NCI-H2196 (cell line): ENCODE data around the gene LTBP2.

Experiments
- DNase-seq: peaks from one replicate; lab custom pipeline; 2025; ENCODE audit not compliant: unreplicated experiment; lab: John Stamatoyannopoulos, UW

LTBP2 gene

DNA sequence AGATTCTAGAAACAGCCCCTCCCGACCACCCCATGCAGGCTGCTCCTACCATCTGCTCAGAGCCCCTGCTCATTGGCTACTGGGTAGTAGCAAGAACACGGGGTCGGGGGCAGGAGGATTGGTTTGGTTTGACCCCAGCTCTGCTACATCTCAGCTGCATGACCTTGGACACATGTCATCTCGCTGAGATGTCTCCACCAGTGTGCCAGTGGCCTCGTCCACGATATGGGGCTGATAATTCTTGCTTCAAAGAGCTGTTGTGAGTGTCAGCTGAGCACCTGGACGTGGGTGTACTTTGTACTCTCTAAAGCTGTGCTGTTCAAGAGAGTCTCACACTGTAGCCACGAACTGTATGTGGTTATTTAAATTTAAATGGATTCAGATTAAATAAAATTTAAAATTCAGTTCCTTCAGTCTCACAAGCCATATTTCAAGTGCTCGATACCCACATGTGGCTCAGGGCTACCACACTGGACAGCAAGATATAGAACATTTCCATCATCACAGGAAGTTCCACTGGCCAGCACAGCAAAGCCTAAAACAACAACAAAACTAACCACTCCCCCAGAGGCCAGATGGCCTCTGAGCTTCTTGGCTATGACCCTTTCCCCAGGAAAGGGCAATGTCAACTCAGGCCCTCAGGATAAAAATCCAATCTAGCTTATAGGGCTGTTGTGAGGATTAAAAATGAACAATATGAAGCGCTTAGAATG lies 18.6 kb downstream of the LTBP2 start:
- no peak for DNase-seq

DNA sequence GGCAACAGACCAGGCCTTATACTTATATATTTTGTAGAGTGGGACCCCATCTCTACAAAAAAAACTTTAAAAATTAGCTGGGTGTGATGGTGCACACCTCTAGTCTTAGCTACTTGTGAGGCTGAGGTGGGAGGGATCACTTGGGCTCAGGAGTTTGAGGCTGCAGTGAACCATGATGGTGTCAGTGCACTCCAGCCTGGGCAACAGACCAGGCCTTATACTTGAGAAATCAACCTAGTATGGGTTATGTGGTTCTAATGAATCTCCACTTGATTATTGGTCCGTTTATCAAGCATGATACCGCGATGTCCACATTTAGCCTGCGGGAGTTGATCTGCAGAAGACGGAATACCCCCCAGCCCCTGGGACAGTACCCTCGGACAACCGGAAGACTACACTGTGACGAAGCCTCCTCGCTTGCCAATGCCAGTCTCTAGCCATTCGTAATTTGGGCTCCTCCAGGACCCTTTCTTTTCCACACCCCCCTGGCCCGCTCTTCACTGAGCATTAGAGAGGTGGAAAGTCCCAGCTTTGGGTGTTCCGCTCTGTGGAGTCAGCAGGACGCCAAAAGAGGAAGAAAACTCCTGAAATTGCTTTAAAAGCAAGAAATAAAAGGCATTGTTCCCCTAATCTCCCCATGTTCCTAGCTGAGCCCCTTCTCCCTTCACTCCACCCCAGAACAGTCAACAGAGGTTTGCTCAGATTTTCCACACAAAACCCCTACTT lies 19.4 kb downstream of the LTBP2 start:
- DNase-seq: no peak

DNA sequence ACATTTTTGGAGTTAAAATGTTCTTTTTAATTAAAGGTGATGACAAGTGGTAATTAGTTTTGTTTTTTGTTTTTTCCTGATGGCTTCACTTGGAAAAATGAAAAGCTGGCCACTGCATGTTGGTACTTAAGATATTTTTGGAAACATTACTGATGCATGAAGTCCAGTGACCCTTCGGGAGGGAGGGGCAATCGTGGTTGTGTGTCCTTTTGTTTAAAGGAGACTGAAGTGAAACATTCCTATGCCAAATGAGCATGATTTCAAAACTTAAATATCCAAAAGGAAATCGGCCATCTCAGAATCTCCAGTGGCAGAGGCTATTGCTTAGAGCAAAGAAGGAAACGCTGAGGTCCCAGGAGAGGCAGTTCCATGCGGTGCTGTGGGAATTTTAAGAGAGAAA lies 20.1 kb downstream of the LTBP2 start:
- no peak for DNase-seq

DNA sequence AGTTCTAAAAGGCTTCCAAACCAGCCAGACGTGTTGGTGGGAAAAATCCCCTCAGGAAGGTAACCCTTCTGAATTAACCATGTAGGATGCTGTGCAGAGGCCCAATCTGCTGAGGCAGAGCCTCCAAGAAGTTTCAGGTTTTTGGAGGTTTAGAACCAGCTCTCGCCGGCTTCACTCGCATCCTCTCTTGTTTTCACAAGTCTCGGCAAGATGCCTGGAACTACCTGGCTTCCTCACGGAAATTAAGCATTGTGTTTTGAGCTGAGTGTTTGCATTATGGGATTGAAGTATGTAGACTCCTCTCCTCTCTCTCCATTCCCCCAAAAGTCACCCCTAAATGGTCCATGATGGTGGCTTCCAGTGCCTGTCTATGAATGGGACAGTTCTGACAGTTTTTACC lies 20.6 kb downstream of the LTBP2 start:
- no peak for DNase-seq

DNA sequence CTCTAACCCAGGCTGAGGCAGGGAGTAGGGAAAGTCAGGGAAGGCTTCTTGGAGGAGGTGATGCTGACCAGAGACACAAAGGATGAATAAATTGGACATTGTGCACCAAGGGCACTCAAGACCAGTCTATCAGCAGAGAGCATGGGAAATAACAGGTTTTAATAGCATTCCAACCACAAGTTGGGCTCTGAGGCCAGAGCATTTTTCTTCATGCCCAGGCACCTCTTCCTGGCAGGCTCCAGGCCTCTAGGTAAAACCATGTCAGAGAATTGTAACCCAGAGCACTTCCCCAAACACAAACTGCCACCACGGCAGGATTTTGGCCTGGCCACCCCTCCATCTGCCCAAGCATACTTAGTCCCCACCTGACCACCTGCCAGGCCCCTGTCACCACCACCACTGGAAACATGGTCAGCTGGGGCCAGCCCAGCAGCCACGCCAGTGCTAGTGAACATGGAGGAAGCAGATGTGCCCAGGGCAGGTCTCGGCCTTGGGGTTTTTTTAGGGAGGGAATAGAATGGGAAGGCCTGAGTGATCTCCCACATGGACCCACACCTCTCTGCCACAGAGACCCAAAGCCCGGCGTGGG lies 22.7 kb downstream of the LTBP2 start:
- DNase-seq: no peak

DNA sequence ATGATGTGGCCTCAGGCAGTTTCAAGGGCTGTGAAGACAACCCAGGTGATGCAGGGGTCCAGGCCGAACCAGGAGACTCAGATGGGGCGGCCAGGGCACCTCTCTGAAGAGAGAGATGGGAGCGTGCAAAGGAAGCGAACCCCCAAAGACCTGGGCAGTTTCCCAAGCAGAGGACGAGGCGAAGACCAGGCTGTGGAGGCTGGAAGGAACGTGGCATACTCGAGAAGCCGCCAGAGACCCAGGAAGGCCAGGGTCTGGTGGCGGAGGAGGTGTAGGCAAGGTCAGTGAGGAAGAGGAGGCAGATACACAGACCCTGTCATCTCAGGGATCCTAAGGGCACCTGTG lies 24.7 kb downstream of the LTBP2 start:
- DNase-seq: no peak

DNA sequence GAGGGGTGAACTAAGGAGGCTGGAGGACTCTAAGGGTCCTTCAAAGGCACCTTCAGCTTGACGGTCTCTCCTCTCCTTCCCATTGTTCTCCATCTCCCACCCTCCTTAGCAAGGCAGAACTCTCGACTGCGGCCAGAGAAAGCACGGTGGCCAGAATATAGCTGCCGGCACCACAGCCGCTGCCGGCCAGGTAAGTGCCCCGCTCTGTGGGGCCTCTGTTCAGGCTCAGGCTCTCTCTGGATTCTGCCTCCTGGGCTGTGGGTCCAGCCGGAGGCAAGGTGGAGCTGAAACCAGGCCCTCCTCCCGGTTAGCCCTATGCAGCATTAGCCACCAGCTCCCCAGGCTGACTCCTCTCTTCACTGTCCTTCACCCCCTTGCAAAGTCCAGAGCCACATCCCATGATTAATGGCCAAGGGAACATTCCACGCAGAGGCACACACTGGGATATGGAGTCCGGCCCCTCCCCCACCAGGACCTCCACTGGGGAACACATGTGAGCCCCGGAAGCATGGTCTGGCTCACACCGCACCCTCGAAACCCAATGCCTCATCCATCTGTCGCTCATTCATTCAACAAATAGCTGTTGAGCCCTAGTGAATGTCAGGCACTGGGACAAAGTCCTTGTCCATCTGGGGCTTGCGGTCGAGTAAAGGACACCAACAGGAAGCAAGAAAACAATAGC lies 25.2 kb downstream of the LTBP2 start:
- DNase-seq: no peak

DNA sequence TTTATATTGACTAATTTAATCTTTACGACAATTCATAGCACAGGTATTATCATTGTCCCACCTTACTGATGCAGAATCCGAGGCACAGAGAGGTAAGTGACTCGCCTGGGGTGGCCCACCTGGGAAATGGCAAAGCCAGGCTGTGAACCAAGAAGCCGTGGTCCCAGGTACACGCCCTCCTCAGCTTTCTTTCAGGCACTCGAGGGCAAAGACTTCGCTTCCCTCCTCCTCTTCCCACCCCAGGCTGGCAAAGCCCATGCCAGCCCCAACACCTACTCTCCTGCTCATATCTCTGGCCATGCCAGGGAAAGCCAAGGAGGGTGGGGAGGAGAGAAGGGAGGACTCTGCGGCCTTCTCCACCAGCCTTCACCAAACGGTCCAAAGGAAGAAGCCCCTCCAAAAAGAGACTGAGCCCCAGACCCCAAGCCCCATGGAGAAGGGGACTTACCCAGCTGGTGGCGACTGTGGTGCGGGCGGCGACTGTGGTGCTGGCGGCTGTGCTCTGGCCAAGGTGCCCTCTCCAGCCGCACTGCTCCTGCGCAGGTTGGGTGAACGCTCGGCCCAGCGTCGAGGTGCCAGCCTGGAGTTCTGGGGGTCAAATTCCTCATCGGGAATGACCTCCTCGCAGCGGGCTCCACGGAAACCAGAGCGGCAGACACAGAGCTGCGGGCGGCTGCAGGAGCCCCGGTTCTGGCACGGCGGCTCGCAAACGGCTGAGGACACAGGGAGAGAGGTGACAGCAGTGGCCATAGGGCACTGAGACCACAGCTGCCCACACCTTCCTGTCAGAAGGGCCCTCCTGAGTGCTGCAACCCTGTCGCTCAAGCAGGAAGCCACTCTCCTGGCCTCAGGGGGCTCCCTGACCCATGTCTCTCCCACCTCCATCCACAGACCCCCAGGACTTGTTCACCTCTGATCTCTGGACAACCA lies 26.4 kb downstream of the LTBP2 start:
- no peak for DNase-seq

DNA sequence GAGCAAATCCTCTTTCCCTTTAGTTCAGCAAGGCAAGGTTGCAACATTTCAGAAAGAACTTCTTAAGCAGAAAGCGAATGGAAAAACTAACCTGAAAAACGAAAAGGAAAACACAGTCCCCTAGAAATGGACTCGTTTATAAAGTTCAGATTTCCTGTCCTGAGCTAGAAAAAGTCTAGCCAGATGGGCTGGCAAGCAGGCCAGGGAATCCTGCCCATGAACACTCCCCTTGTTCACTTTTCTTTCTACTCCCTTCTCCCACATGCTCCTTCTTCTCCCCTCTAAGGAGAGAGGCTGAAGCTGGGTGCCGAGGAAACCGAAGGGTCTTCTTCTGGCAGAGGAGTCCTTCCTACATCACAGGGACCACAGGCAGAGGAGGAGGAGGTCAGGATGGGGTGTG lies 27.1 kb downstream of the LTBP2 start:
- no peak for DNase-seq

DNA sequence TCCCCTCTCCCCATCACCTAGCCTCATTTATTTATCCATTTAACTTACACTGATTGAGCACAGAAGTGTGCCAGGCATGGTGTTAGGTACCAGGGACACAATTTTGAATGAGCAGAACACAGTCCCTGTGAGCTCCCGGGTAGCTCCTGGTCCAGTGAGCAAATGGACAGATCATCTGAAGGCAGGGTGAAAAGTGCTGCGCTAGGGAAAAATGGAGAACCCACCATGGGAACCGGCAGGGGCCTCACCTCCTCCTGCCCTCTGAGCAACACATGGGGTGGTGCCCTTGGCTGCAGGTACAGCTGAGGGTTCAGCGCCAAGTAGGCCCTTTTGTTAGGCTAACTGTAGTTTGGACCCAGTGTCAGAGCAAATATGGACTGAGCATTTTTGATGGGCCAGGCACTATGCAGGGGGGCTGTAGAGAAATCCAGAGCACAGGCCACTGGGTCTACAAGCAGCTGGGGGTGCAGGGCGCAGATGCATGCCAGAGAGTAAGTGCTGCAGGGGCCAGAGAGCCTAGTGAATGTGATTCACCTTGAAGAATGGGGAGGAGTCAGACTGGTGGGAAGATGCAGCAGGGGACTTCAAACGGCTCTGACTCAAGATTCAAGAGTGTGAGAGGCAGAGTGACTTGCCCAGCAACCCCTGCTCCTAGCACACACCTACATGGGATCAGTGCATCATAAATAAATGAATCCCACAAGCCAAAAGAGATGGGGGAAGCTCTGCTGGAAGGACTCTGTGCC lies 28.2 kb downstream of the LTBP2 start:
- DNase-seq: no peak

DNA sequence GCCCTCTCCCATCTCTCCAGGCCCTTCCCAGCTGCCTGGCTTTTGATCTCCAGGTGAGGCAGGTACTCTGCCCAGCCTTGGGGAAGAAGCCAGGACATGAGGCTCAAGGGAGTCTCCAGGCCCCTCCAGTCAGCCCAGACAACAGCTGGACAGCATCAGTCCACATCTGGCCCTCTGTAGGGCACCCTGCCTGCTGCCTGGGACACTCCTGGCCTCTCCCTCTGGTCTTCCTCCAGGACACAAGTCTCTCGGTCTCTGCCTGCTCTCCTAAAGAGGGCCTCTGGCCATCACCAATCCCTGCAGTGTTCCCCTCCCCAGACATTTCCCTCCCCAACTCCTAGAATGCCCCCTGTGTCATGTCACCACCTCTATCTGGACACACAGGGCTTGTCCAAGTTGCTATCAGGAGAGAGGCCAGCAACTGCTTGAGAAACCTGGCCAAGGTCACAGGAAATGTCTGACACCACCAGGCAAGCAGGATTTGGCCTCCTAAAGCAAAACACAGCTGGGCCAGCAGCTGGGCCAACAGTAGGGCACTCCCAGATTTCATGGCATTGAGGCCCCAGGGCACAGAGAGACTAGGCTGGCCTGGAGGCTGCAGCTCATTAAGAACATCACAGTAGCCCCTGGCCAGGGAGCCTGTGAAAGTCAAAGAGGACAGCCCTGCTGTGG lies 29.0 kb downstream of the LTBP2 start:
- no peak for DNase-seq

DNA sequence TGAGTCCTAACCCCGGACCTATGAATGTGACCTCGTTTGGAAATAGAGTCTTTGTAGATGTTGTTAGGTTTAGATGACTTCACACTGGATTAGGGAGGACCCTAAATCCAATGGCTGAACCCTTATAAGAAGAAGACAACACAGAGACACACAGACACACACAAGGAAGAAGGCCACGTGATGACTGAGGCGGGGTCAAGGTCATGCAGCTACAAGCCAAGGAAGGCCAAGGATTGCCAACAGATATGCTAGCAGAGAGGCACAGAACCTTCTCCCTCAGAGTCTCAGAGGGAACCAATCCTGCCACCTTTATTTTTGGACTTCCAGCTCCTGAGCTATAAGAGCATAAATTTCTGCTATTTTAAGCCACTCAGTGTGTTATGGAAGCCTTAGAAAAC lies 31.8 kb downstream of the LTBP2 start:
- DNase-seq: no peak

DNA sequence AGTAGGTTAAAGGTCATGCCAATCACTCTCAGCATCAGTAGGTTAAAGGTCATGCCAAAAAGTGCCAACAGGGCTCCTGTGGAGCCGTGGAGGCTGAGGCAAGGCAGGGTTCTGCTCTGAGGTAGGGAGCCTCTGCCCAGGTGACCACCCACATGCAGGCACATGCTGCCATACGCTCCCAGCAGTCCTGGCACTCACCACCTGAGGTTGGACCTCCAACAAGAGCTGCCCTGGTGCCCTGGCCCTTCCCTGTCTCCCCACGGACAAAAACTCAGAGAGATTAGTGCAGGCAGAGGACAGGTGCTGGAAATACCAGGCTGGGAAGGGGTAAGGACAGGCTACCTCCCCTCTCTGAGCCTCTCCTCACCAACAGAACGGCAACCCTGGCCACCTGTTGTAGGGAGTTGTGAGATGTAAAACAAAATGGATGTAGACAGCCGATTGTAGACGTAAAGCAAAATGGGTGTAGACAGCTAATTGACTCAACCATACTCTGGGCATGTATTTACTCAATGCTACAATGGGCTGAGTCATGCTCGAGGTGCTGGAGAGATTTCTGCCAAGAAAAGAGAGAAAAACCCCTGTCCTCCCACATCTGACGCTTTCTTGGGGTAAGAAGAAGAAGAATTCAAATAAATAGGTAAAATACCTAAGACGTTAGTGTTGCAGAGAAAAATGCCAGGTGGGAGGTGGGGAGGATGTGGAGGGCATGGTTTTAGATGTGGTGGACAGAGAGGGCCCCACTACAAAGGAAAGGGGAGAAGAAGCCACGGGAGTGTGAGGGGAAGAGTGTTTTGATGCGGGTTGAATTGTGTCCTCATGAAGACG lies 32.4 kb downstream of the LTBP2 start:
- no peak for DNase-seq

DNA sequence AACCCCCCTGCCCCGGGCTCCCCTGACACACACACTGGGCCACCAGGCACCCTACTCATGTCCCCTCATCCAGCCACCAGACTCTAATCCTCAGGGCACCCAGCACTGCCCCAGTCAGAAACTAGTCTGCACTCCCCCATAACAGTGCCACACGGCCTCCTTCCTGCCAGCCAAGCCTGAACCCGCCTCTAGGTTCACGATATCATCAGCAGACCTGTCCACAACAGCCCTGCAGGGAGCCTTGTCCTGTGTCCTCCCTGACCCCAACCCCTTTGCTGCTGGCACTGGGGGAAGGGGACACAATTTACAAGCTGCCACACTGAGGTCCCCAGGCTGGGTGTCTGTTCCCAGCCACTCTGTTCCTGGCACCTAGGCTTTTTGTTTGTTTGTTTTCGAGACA lies 33.6 kb downstream of the LTBP2 start:
- DNase-seq: no peak

DNA sequence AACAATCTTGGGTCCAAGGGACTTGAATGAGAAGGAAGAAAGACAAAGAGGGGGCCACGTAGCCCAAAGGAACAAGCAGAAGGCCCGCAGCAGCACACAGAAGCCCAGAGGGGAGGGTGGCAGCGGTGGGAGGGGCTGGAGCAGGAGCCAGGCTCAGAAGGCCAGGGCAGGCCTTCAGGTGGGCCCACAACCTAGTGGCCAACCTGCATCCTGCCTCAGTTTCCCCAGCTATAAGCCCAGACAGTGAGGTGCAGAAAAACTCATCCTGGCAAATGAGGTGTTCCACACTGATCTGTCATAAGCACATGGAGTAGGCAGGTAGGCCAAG lies 34.1 kb downstream of the LTBP2 start:
- DNase-seq: no peak

DNA sequence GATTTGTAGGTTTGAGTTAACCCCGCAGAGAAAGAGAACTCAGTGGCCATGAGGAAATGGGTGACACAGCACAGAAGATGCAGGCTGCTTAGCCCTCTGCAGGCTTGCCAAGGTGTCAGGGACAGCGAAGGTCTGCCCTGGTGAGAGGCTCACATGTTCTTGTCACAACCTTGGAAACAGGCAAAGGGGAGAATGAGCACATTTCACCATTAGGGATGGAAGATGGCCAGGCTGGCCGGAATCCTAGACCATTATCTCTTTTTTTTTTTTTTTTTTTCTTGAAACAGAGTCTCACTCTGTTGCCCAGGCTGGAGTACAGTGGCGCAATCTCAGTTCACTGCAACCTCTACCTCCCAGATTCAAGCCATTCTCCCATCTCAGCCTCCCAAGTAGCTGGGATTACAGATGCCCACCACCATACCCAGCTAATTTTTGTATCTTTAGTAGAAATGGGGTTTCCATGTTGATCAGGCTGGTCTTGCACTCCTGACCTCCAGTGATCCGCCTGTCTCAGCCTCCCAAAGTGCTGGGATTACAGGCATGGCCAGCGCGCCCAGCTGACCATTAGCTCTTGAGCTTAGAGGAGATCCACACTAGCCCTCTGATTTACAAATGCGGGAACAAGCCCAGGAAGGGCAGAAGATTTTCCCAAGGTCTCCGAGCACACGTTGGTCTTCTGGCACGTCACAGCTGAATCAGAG lies 34.6 kb downstream of the LTBP2 start:
- no peak for DNase-seq

DNA sequence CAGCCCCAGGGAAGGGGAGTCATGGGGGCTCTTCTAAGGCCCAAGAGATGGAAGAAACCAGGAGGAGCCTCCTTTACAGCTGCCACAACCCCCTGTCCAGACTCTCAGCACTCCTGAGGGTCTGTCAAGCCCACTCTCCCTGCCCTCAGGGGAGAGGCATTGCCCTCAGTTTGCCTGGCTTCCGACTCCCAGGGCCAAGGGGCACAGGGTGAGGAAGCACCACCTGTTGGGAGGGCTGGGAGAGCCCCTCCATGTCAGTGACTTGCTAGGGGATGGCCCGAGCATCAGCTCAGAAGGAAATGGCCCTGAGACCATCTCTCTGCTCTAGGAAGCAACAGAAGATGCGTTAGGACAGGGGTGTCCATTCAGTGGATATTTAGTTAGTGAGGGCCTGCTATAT lies 36.1 kb downstream of the LTBP2 start:
- DNase-seq: no peak

DNA sequence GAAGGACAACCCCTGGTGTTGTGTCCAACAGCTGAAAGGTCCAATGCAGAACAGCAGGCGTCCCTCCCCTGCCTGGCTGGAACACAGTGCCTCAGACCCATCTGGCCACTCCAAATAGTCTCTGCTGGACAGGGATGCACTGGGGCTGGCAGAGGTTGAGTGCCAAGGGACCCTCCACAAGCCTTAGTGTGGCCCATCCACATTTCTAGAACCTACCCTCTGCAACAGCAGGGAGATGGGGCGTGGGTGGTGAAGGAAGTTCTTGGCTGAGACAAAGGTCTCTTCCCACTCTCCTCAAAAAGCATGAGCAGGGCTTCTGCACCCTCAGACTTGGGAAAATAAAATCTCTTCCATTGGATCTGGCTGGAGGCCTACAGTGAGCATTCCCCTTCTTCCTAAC lies 36.5 kb downstream of the LTBP2 start:
- DNase-seq: no peak
